Right atrium auricular region (tissue), 2 donors: Measurements from ENCODE around the gene FFAR2. TPM values are rescaled to one million over a fixed set of nuclear protein-coding genes. Genes with fewer than 3 reads are reported as not detected.
A peak's percentile ranks its signal among the peaks of the same experiment; 100 is the strongest.

Experiments used
- DNase-seq: peaks from one replicate; pipeline ENCODE4 v3.0.0-alpha.2; 2019; ENCODE audit warnings: low spot score
- H3K27ac ChIP-seq, 2 donors: fragments of 200-600 bp; sonication (generic); 1 replicate in 1 of 2; 2 replicates in 1 of 2; pipeline ENCODE4 v1.5.1; 2016 to 2019
- H3K27me3 ChIP-seq, 2 donors: fragments of 200-600 bp; sonication (generic); one replicate each; pipeline versions ENCODE4 v1.5.1 to v1.6.0; 2017 to 2019
- H3K36me3 ChIP-seq: fragments of 200-600 bp; sonication (generic); one replicate; pipeline ENCODE4 v1.5.1; 2016
- H3K4me1 ChIP-seq, 2 donors: fragments of 200-600 bp; sonication (generic); one replicate each; pipeline versions ENCODE4 v1.5.1 to v1.6.0; 2017 to 2019
- H3K4me3 ChIP-seq, 2 donors: fragments of 200-600 bp; sonication (generic); 1 replicate in 1 of 2; 2 replicates in 1 of 2; pipeline ENCODE4 v1.5.1; 2017 to 2019; ENCODE audit warnings: mild to moderate bottlenecking in 1 of 2, moderate library complexity in 1 of 2
- H3K9me3 ChIP-seq, 2 donors: fragments of 200-600 bp; sonication (generic); one replicate each; pipeline ENCODE4 v1.5.1; 2019
- CTCF ChIP-seq, 2 donors: fragments of 200-600 bp; sonication (generic); IDR thresholded peaks; one replicate each; pipeline ENCODE4 v1.5.1; 2019; ENCODE audit warnings: antibody characterized with exemption in 2 of 2
- total RNA-seq, 2 donors: library from RNA; depleted of rRNA; stranded (reverse); fragments of >200 nt; gene quantifications; one replicate each; pipeline ENCODE4 v1.1.0, GENCODE V29; 2016

Gene FFAR2
- total RNA-seq, 2 donors from 2014 or later, result 0.20 TPM; not detected in 1

GRCh38 chr19:35436477-35437405 lies 11.3 kb upstream of the FFAR2 start:
- Histone ChIP-seq H3K9me3 (no peaks in the 10 kb centered on the region), H3K27ac (peak overlapping the region; percentile 10 to 46), H3K4me1 (peaks cover 0 to 31% of the 10 kb centered on the region in 2 donors), H3K36me3 (no peaks in the 10 kb centered on the region), H3K27me3 (no peaks in the 10 kb centered on the region), H3K4me3 (peak overlapping the region in 1 of 2 donors; percentile 10)
- no peak for TF ChIP-seq CTCF (IDR thresholded peaks at IDR 0.05)
- DNase-seq, result no peak

GRCh38 chr19:35437406-35437951 lies 10.6 kb upstream of the FFAR2 start:
- Histone ChIP-seq H3K4me3 (no peak overlapping the region), H3K27ac (peak overlapping the region; percentile 10 to 46), H3K4me1 (peaks cover 0 to 31% of the 10 kb centered on the region in 2 donors), H3K9me3 (no peaks in the 10 kb centered on the region), H3K27me3 (no peaks in the 10 kb centered on the region), H3K36me3 (no peaks in the 10 kb centered on the region)
- DNase-seq, result no peak
- no peak for TF ChIP-seq CTCF (IDR thresholded peaks at IDR 0.05)

- Histone ChIP-seq H3K36me3 (no peaks in the 10 kb centered on the region), H3K4me1 (peaks cover 0 to 31% of the 10 kb centered on the region in 2 donors), H3K9me3 (no peaks in the 10 kb centered on the region), H3K27ac (no peak overlapping the region), H3K27me3 (no peaks in the 10 kb centered on the region), H3K4me3 (no peak overlapping the region)
- no peak for TF ChIP-seq CTCF (IDR thresholded peaks at IDR 0.05)
- no peak for DNase-seq
Measured at GRCh38 chr19:35438096-35438495, 10.0 kb upstream of the FFAR2 start.

- Histone ChIP-seq H3K4me3 (no peak overlapping the region), H3K9me3 (no peaks in the 10 kb centered on the region), H3K4me1 (peaks cover 0 to 31% of the 10 kb centered on the region in 2 donors), H3K27ac (no peak overlapping the region), H3K27me3 (no peaks in the 10 kb centered on the region), H3K36me3 (no peaks in the 10 kb centered on the region)
- no peak for DNase-seq
- TF ChIP-seq CTCF (IDR thresholded peaks at IDR 0.05), result no peak
Measured at GRCh38 chr19:35438527-35438926, 9.5 kb upstream of the FFAR2 start.

- DNase-seq, result no peak
- H3K4me1 ChIP-seq, result peaks cover 0 to 22% of the 10 kb centered on the region in 2 donors
- H3K9me3 ChIP-seq, result no peaks in the 10 kb centered on the region
- H3K27ac ChIP-seq, result no peak overlapping the region
- TF ChIP-seq CTCF (IDR thresholded peaks at IDR 0.05), result no peak
- no peaks in the 10 kb centered on the region for H3K36me3 ChIP-seq
- H3K27me3 ChIP-seq, result no peaks in the 10 kb centered on the region
- no peak overlapping the region for H3K4me3 ChIP-seq
Measured at GRCh38 chr19:35439921-35440320, 8.1 kb upstream of the FFAR2 start.
